Cardiac atrium fibroblast (primary cell): ENCODE measurements around the gene TACC3. TPM values are rescaled to one million over a fixed set of nuclear protein-coding genes. Genes with fewer than 3 reads are reported as not detected.

Experiments used
- total RNA-seq: library from RNA; depleted of rRNA; stranded (reverse); fragments of >200 nt; gene quantifications from 2 replicates; pipeline ENCODE4 v1.2.3, GENCODE V29; 2015

TACC3 gene
- 11.0 and 12.5 TPM in 2 replicates for total RNA-seq

GRCh38 chr4:1721003-1721665 is at the start of gene TACC3, which contains the start of gene TMEM129:
TACC3 (plus strand) TSS chr4:1721521; CDS start chr4:1723422, 1,901 bp downstream.
TMEM129 (minus strand) TSS chr4:1721323; CDS start chr4:1720837, 486 bp downstream.

GRCh38 chr4:1683736-1684505 is 37.4 kb upstream of the TACC3 start, which contains the start of gene FAM53A:
FAM53A (minus strand) TSS chr4:1684313; CDS start chr4:1668741, 15,572 bp downstream.

GRCh38 chr4:1712216-1713002 is 8.9 kb upstream of the TACC3 start, which contains the start of gene SLBP:
SLBP (minus strand) TSS chr4:1712319; CDS start chr4:1712188, 131 bp downstream.

GRCh38 chr4:1792832-1793495 is 71.6 kb downstream of the TACC3 start, which contains the start of gene FGFR3:
FGFR3 (plus strand) TSS chr4:1793293; CDS start chr4:1793935, 642 bp downstream.

Other genes starting within 250 kb of the TACC3 start
- gene FAM53A, start 37.2 kb upstream of the TACC3 start, total RNA-seq: 2.0 and 16.4 TPM in 2 replicates
- gene SLBP, start 9.2 kb upstream of the TACC3 start, total RNA-seq: 64.2 and 72.0 TPM in 2 replicates
- gene TMEM129, start 198 bp upstream of the TACC3 start, total RNA-seq: 38.6 and 48.6 TPM in 2 replicates
- gene FGFR3, start 71.8 kb downstream of the TACC3 start, total RNA-seq: 1.8 and 3.4 TPM in 2 replicates
- 34.3 and 44.6 TPM in 2 replicates for gene LETM1, start 134.6 kb downstream of the TACC3 start, total RNA-seq
- gene NSD2, start 149.9 kb downstream of the TACC3 start, total RNA-seq: 15.2 and 21.9 TPM in 2 replicates